HG02759 (cell line): ENCODE data around the gene TRPV4.

Source experiments
- ATAC-seq: cut with Tn5 transposase; IDR thresholded peaks from one replicate; pipeline ENCODE4 v1.9.1; 2021; ENCODE audit warnings: mild to moderate bottlenecking, moderate library complexity; ENCODE audit not compliant: unreplicated experiment

The TRPV4 gene

GRCh38 chr12:109810954-109811623, 22.1 kb downstream of the TRPV4 start:
- ATAC-seq: no peak

- no peak for ATAC-seq
These were observed 24.1 kb downstream of the TRPV4 start for GRCh38 chr12:109808876-109809646.

- no peak for ATAC-seq
These were observed 25.1 kb downstream of the TRPV4 start for GRCh38 chr12:109807954-109808643.

- no peak for ATAC-seq
These were observed 28.1 kb downstream of the TRPV4 start for GRCh38 chr12:109804820-109805761.

- ATAC-seq: no peak
These were observed 29.5 kb downstream of the TRPV4 start for GRCh38 chr12:109803678-109804077.

GRCh38 chr12:109802828-109803227, 30.4 kb downstream of the TRPV4 start:
- ATAC-seq: no peak

- no peak for ATAC-seq
These were observed 32.7 kb downstream of the TRPV4 start for GRCh38 chr12:109800536-109800935.

- ATAC-seq: no peak
These were observed 34.5 kb downstream of the TRPV4 start for GRCh38 chr12:109798691-109799090.

GRCh38 chr12:109797905-109798669, 35.1 kb downstream of the TRPV4 start:
- ATAC-seq: no peak

- ATAC-seq: no peak
These were observed 37.1 kb downstream of the TRPV4 start for GRCh38 chr12:109796057-109796456.

GRCh38 chr12:109795023-109795422, 38.2 kb downstream of the TRPV4 start:
- ATAC-seq: no peak

- no peak for ATAC-seq
These were observed 39.2 kb downstream of the TRPV4 start for GRCh38 chr12:109793826-109794501.

GRCh38 chr12:109793411-109793810, 39.8 kb downstream of the TRPV4 start:
- no peak for ATAC-seq

- no peak for ATAC-seq
These were observed 40.2 kb downstream of the TRPV4 start for GRCh38 chr12:109792992-109793391.

GRCh38 chr12:109789526-109790048, 43.6 kb downstream of the TRPV4 start:
- ATAC-seq: no peak

- no peak for ATAC-seq
These were observed 46.4 kb downstream of the TRPV4 start for GRCh38 chr12:109786799-109787198.

- ATAC-seq: no peak
These were observed 47.3 kb downstream of the TRPV4 start for GRCh38 chr12:109785854-109786253.

- no peak for ATAC-seq
These were observed 49.3 kb downstream of the TRPV4 start for GRCh38 chr12:109783965-109784244.
